Choroid plexus epithelial cell (primary cell): ENCODE data around the gene RPS15.

ENCODE experiments used
- DNase-seq: peaks from one replicate; pipeline ENCODE4 v3.0.0-alpha.2; 2010; ENCODE audit warnings: low read depth
- H3K4me3 ChIP-seq: 2 replicates; pipeline ENCODE4 v1.5.1; 2011; ENCODE audit warnings: low read depth, mild to moderate bottlenecking, control low read depth, low read length, moderate library complexity
- CTCF ChIP-seq: conservative IDR thresholded peaks from 2 replicates; pipeline ENCODE4 v1.5.1; 2011; ENCODE audit warnings: low read depth, mild to moderate bottlenecking, control low read depth, inconsistent platforms, low read length, moderate library complexity

The RPS15 gene

GRCh38 chr19:1438035-1438932 lies at the start of gene RPS15:
Gene RPS15 (plus strand): TSS chr19:1438396. CDS start chr19:1438426, 30 bp downstream.
- peak; percentile 88 for TF ChIP-seq CTCF
- peak; percentile 97 for DNase-seq
- H3K4me3 ChIP-seq = peak within 1 kb of the TSS; percentile 94

- no peak overlapping the region for H3K4me3 ChIP-seq
- DNase-seq = no peak
- no peak for TF ChIP-seq CTCF
Observed at GRCh38 chr19:1388637-1389026, 49.6 kb upstream of the RPS15 start.

DNA sequence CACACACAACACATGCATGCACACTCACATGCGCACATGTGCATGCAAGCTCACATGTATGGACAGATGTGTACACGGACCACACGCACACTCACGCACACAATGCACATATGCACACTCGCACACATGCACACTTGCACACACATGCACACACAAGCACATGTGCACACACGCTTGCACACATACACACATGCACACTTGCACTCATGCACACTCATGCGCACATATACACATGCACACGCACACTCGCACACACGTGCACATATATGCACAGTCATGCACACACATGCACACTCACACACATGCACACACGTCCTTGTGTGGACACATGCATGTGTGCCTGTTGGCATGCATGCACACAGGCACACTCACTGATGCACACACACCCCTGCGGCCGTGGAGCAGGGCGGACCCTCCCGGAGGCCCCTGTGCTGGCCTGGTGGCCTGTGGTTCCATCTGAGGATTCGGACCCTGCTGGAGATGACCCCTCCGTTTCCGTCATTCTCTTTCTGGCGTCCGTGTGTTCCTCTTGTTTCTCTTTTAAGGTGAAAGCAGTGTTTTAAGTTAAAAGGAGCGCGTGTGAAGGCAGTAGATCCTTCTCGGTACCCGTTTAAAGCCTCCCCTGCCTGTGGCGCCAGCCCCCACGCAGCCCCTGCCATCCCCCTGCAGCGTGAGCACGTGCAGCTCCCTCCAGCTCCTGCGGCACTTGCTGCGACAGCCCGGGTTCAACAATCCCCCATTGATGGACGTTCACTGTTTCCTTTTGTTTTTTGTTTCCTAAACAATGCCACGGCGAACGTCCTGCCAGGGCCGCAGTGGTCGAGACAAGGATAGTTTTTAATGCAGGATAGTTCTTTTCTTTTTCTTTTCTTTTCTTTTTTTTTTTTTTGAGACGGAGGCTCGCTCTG lies 48.9 kb upstream of the RPS15 start:
- DNase-seq = no peak
- H3K4me3 ChIP-seq = no peak overlapping the region
- no peak for TF ChIP-seq CTCF

DNA sequence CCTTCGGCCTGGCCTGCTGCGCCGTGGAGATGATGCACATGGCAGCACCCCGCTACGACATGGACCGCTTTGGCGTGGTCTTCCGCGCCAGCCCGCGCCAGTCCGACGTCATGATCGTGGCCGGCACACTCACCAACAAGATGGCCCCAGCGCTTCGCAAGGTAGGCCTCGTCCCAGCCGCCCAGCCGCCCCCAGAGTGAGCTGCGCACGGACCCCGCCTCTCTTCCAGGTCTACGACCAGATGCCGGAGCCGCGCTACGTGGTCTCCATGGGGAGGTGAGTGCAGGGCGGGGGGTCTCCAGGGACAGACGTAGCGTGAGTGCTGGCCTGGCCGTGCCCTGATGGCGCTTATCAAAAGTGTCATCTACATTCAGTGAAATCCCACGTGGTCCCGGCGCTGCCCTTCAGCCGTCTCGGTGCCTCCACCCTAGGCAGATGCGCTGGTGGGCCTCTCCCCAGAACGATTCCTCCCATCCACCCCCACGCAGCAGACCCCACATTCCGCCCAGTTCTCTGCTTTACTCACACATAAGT lies 47.2 kb upstream of the RPS15 start:
- TF ChIP-seq CTCF = no peak
- no peak for DNase-seq
- no peak overlapping the region for H3K4me3 ChIP-seq

GRCh38 chr19:1392407-1392806 lies 45.8 kb upstream of the RPS15 start:
- no peak overlapping the region for H3K4me3 ChIP-seq
- no peak for DNase-seq
- no peak for TF ChIP-seq CTCF

- no peak overlapping the region for H3K4me3 ChIP-seq
- DNase-seq = no peak
- TF ChIP-seq CTCF = no peak
Observed at GRCh38 chr19:1392939-1393530, 45.2 kb upstream of the RPS15 start.
